AG20443 (cell line): ENCODE results near the gene PMEPA1.

Source experiments
- DNase-seq: peaks from one replicate; pipeline ENCODE4 v3.0.0; 2012; ENCODE audit warnings: low spot score, mixed read lengths

PMEPA1 gene

GRCh38 chr20:57693670-57694329 is 16.0 kb downstream of the PMEPA1 start:
- no peak for DNase-seq

GRCh38 chr20:57693002-57693582 is 16.7 kb downstream of the PMEPA1 start:
- DNase-seq, result no peak

GRCh38 chr20:57692393-57692792 is 17.4 kb downstream of the PMEPA1 start:
- DNase-seq, result no peak

GRCh38 chr20:57691699-57692098 is 18.1 kb downstream of the PMEPA1 start:
- no peak for DNase-seq

GRCh38 chr20:57690525-57690924 is 19.3 kb downstream of the PMEPA1 start:
- no peak for DNase-seq

GRCh38 chr20:57689745-57690481 is 19.9 kb downstream of the PMEPA1 start:
- DNase-seq, result no peak

GRCh38 chr20:57688864-57689263 is 21.0 kb downstream of the PMEPA1 start:
- no peak for DNase-seq

- DNase-seq, result no peak
Observed at GRCh38 chr20:57688295-57688694, 21.5 kb downstream of the PMEPA1 start.

- DNase-seq, result no peak
Observed at GRCh38 chr20:57686931-57687652, 22.7 kb downstream of the PMEPA1 start.

GRCh38 chr20:57685146-57685758 is 24.6 kb downstream of the PMEPA1 start:
- DNase-seq, result no peak

GRCh38 chr20:57684808-57685140 is 25.0 kb downstream of the PMEPA1 start:
- DNase-seq, result no peak

GRCh38 chr20:57683881-57684807 is 25.7 kb downstream of the PMEPA1 start:
- no peak for DNase-seq

- no peak for DNase-seq
Observed at GRCh38 chr20:57683287-57683686, 26.5 kb downstream of the PMEPA1 start.

- no peak for DNase-seq
Observed at GRCh38 chr20:57682184-57683101, 27.4 kb downstream of the PMEPA1 start.

- DNase-seq, result no peak
Observed at GRCh38 chr20:57680934-57681914, 28.6 kb downstream of the PMEPA1 start.

GRCh38 chr20:57680131-57680716 is 29.6 kb downstream of the PMEPA1 start:
- peak; percentile 34 for DNase-seq

- DNase-seq, result no peak
Observed at GRCh38 chr20:57679113-57679512, 30.7 kb downstream of the PMEPA1 start.

GRCh38 chr20:57678340-57678739 is 31.5 kb downstream of the PMEPA1 start:
- DNase-seq, result no peak

GRCh38 chr20:57677584-57677982 is 32.2 kb downstream of the PMEPA1 start:
- DNase-seq, result no peak
